DND-41 (cell line): ENCODE data around the gene ARID3A.

Experiments used
- EZH2 ChIP-seq: IDR thresholded peaks from 3 replicates; pipeline ENCODE4 v1.6.1; 2012; ENCODE audit warnings: borderline replicate concordance, low read depth, mild to moderate bottlenecking, moderate library complexity, low read length, inconsistent platforms; ENCODE audit not compliant: severe bottlenecking
- TF ChIP-seq, protein P1 (sequence below): IDR thresholded peaks from 2 replicates; pipeline ENCODE4 v1.5.1; 2012; ENCODE audit warnings: borderline replicate concordance, low read length, moderate library complexity, mild to moderate bottlenecking; ENCODE audit not compliant: poor library complexity, severe bottlenecking; ENCODE audit errors: extremely low read depth

GRCh38 chr19:945401-946252 lies 19.8 kb downstream of the ARID3A start:
- TF ChIP-seq, protein P1, sequence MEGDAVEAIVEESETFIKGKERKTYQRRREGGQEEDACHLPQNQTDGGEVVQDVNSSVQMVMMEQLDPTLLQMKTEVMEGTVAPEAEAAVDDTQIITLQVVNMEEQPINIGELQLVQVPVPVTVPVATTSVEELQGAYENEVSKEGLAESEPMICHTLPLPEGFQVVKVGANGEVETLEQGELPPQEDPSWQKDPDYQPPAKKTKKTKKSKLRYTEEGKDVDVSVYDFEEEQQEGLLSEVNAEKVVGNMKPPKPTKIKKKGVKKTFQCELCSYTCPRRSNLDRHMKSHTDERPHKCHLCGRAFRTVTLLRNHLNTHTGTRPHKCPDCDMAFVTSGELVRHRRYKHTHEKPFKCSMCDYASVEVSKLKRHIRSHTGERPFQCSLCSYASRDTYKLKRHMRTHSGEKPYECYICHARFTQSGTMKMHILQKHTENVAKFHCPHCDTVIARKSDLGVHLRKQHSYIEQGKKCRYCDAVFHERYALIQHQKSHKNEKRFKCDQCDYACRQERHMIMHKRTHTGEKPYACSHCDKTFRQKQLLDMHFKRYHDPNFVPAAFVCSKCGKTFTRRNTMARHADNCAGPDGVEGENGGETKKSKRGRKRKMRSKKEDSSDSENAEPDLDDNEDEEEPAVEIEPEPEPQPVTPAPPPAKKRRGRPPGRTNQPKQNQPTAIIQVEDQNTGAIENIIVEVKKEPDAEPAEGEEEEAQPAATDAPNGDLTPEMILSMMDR = no peak
- TF ChIP-seq EZH2 = no peak
